H1 (cell line): ENCODE results near the gene YARS2. TPM values are rescaled to one million over a fixed set of nuclear protein-coding genes. Genes with fewer than 3 reads are reported as not detected.

Experiments
- CTCF ChIA-PET: fragments of 300-600 bp; sonication (Branson Sonifier 250); formaldehyde crosslinking; loops from one replicate; lab custom pipeline; 2021; ENCODE audit not compliant: partially characterized antibody; lab: Charles Lee
- POLR2A ChIA-PET: fragments of 300-600 bp; sonication (Branson Sonifier 250); formaldehyde crosslinking; loops from one replicate; lab custom pipeline; 2021; ENCODE audit warnings: inconsistent platforms; ENCODE audit not compliant: partially characterized antibody; lab: Charles Lee
- DNase-seq, 2 experiments: peaks; one replicate each; pipeline versions ENCODE4 v3.0.0 to v3.0.0-alpha.2; 2010 to 2022; ENCODE audit warnings: low spot score in 2 of 2, low read depth in 1 of 2, mixed read lengths in 1 of 2
- FAIRE-seq: peaks from 2 replicates; lab custom pipeline; 2011; peaks lifted over from hg19 to GRCh38; lab: Jason Lieb, UNC
- H2AFZ ChIP-seq: 2 replicates; pipeline ENCODE4 v1.8.1; 2012; ENCODE audit warnings: low read length, inconsistent platforms
- H2AK5ac ChIP-seq: 2 replicates; pipeline ENCODE4 v1.6.1; 2013; ENCODE audit warnings: low read depth, low read length
- H2BK120ac ChIP-seq: replicated peaks from 2 replicates; pipeline ENCODE3; 2013; ENCODE audit warnings: low read depth, low read length, inconsistent platforms
- H2BK12ac ChIP-seq: 2 replicates; pipeline ENCODE4 v1.6.1; 2013; ENCODE audit warnings: low read depth, low read length
- H2BK15ac ChIP-seq: 2 replicates; pipeline ENCODE4 v1.6.1; 2013; ENCODE audit warnings: low read length
- H2BK20ac ChIP-seq: 2 replicates; pipeline ENCODE4 v1.6.1; 2013; ENCODE audit warnings: low read length
- H2BK5ac ChIP-seq: 2 replicates; pipeline ENCODE4 v1.6.1; 2013; ENCODE audit warnings: low read depth, low read length
- H3K14ac ChIP-seq: 2 replicates; pipeline ENCODE4 v1.6.1; 2013; ENCODE audit warnings: inconsistent platforms; ENCODE audit not compliant: insufficient read length
- H3K18ac ChIP-seq: 2 replicates; pipeline ENCODE4 v1.6.1; 2013; ENCODE audit warnings: low read length; ENCODE audit errors: extremely low read depth
- H3K23ac ChIP-seq: 2 replicates; pipeline ENCODE4 v1.6.1; 2013; ENCODE audit warnings: inconsistent platforms; ENCODE audit not compliant: insufficient read length
- H3K23me2 ChIP-seq: 2 replicates; pipeline ENCODE4 v1.6.1; 2013; ENCODE audit warnings: low read depth, low read length
- H3K27ac ChIP-seq: 2 replicates; pipeline ENCODE4 v1.6.1; 2011; ENCODE audit warnings: low read depth, low read length, inconsistent platforms
- H3K27me3 ChIP-seq, 4 experiments: replicated peaks in 1 of 4; 1 replicate in 1 of 4; 2 replicates in 3 of 4; pipeline versions ENCODE4 v1.6.1 to v1.8.1; 2011 to 2013; ENCODE audit warnings: low read length in 3 of 4, mild to moderate bottlenecking in 3 of 4, inconsistent platforms in 2 of 4, mixed read lengths in 2 of 4, moderate library complexity in 1 of 4; ENCODE audit not compliant: control insufficient read depth in 3 of 4, insufficient read depth in 3 of 4; ENCODE audit errors: extremely low read depth in 1 of 4
- H3K36me3 ChIP-seq, 4 experiments: 2 replicates each; pipeline versions ENCODE4 v1.6.1 to v1.8.1; 2011 to 2013; ENCODE audit warnings: mild to moderate bottlenecking in 4 of 4, low read length in 3 of 4, moderate library complexity in 2 of 4, control low read depth in 1 of 4, inconsistent platforms in 1 of 4; ENCODE audit not compliant: insufficient read depth in 4 of 4, control insufficient read depth in 2 of 4
- H3K4ac ChIP-seq: replicated peaks from 2 replicates; pipeline ENCODE3; 2013; ENCODE audit warnings: low read length, low read depth, mixed read lengths, inconsistent platforms; ENCODE audit not compliant: insufficient read length
- H3K4me1 ChIP-seq, 4 experiments: replicated peaks in 1 of 4; 1 replicate in 1 of 4; 2 replicates in 3 of 4; pipeline versions ENCODE4 v1.6.1 to v1.8.1; 2011 to 2013; ENCODE audit warnings: low read length in 3 of 4, inconsistent platforms in 2 of 4, mixed read lengths in 1 of 4; ENCODE audit not compliant: insufficient read depth in 4 of 4, control insufficient read depth in 3 of 4
- H3K4me2 ChIP-seq, 2 experiments: 2 replicates each; pipeline versions ENCODE4 v1.6.1 to v1.8.1; 2011 to 2013; ENCODE audit warnings: low read depth in 2 of 2, low read length in 2 of 2, control low read depth in 1 of 2, inconsistent platforms in 1 of 2, mild to moderate bottlenecking in 1 of 2; ENCODE audit not compliant: insufficient read depth in 1 of 2
- H3K4me3 ChIP-seq, 4 experiments: fragments of 200-600, 300-600 bp in 1 of 4; sonication (generic), shearing (Covaris generic), sonication (Bioruptor Twin) in 1 of 4; 2 replicates each; pipeline versions ENCODE4 v1.5.1 to v1.8.1; 2011 to 2016; ENCODE audit warnings: low read length in 4 of 4, low read depth in 3 of 4, control low read depth in 2 of 4, inconsistent platforms in 2 of 4, mild to moderate bottlenecking in 2 of 4, mixed read lengths in 1 of 4, moderate library complexity in 1 of 4; ENCODE audit not compliant: insufficient read depth in 2 of 4; ENCODE audit errors: extremely low read depth in 1 of 4
- H3K56ac ChIP-seq: replicated peaks from 2 replicates; pipeline ENCODE3; 2013; ENCODE audit warnings: low read depth, mild to moderate bottlenecking, mixed read lengths, low read length, inconsistent platforms; ENCODE audit not compliant: insufficient read length
- H3K79me1 ChIP-seq: 2 replicates; pipeline ENCODE4 v1.6.1; 2013; ENCODE audit warnings: low read depth, low read length, control low read depth
- H3K79me2 ChIP-seq, 2 experiments: 2 replicates each; pipeline versions ENCODE4 v1.6.1 to v1.8.1; 2012 to 2013; ENCODE audit warnings: low read length in 2 of 2, mild to moderate bottlenecking in 2 of 2, inconsistent platforms in 1 of 2; ENCODE audit not compliant: insufficient read depth in 2 of 2, control insufficient read depth in 1 of 2
- H3K9ac ChIP-seq, 4 experiments: replicated peaks in 1 of 4; 1 replicate in 1 of 4; 2 replicates in 3 of 4; pipeline versions ENCODE4 v1.6.1 to v1.8.1; 2011 to 2013; ENCODE audit warnings: low read depth in 3 of 4, low read length in 3 of 4, control low read depth in 2 of 4, mild to moderate bottlenecking in 2 of 4, moderate library complexity in 2 of 4, inconsistent platforms in 1 of 4; ENCODE audit errors: extremely low read depth in 1 of 4
- H3K9me3 ChIP-seq, 2 experiments: 2 replicates each; pipeline versions ENCODE4 v1.6.1 to v1.8.1; 2012 to 2013; ENCODE audit warnings: mild to moderate bottlenecking in 2 of 2, moderate library complexity in 2 of 2, control low read depth in 1 of 2, inconsistent platforms in 1 of 2, low read depth in 1 of 2, low read length in 1 of 2, mixed read lengths in 1 of 2; ENCODE audit not compliant: insufficient read depth in 2 of 2
- H4K20me1 ChIP-seq, 2 experiments: replicated peaks in 1 of 2; 2 replicates each; pipeline versions ENCODE3 to v1.8.1; 2011 to 2013; ENCODE audit warnings: inconsistent platforms in 2 of 2, low read length in 2 of 2, mild to moderate bottlenecking in 1 of 2; ENCODE audit not compliant: insufficient read depth in 2 of 2, control insufficient read depth in 1 of 2
- H4K5ac ChIP-seq: 2 replicates; pipeline ENCODE4 v1.6.1; 2013; ENCODE audit warnings: low read length, low read depth, mixed read lengths, inconsistent platforms; ENCODE audit not compliant: insufficient read length
- H4K8ac ChIP-seq: 2 replicates; pipeline ENCODE4 v1.8.0; 2013; ENCODE audit warnings: mild to moderate bottlenecking, moderate library complexity, low read length, inconsistent platforms; ENCODE audit not compliant: insufficient read depth; ENCODE audit errors: extremely low read depth
- H4K91ac ChIP-seq: replicated peaks from 2 replicates; pipeline ENCODE3; 2013; ENCODE audit warnings: low read length, mixed read lengths, inconsistent platforms; ENCODE audit not compliant: insufficient read length
- ASH2L ChIP-seq: fragments of 200-600, 300-600 bp; sonication (generic); IDR thresholded peaks from one replicate; pipeline ENCODE4 v1.7.1; 2017; ENCODE audit warnings: low read length
- CHD2 ChIP-seq: IDR thresholded peaks from 2 replicates; pipeline ENCODE4 v1.6.1; 2012; ENCODE audit warnings: low read length, improper control_type of control experiment
- CTCF ChIP-seq, 3 experiments: IDR thresholded peaks; 1 replicate in 2 of 3; 2 replicates in 1 of 3; pipeline versions ENCODE4 v1.5.1 to v1.6.1; 2011; ENCODE audit warnings: low read length in 3 of 3, mild to moderate bottlenecking in 3 of 3, inconsistent platforms in 2 of 3, low read depth in 1 of 3, moderate library complexity in 1 of 3; ENCODE audit not compliant: insufficient read depth in 1 of 3; ENCODE audit errors: control extremely low read depth in 1 of 3
- GABPA ChIP-seq: IDR thresholded peaks from 2 replicates; pipeline ENCODE4 v1.6.1; 2011; ENCODE audit warnings: mild to moderate bottlenecking, low read length, moderate library complexity, borderline replicate concordance; ENCODE audit not compliant: insufficient read depth
- GTF2F1 ChIP-seq: IDR thresholded peaks from 2 replicates; pipeline ENCODE4 v1.6.1; 2012; ENCODE audit warnings: low read depth, low read length, improper control_type of control experiment, borderline replicate concordance
- KDM4A ChIP-seq: IDR thresholded peaks from one replicate; pipeline ENCODE4 v1.7.1; 2012; ENCODE audit warnings: low read depth, mild to moderate bottlenecking, moderate library complexity, low read length, inconsistent platforms; ENCODE audit not compliant: severe bottlenecking
- KDM5A ChIP-seq: fragments of 200-600 bp; IDR thresholded peaks from 2 replicates; pipeline ENCODE4 v1.7.1; 2012; ENCODE audit warnings: mild to moderate bottlenecking, low read length, inconsistent platforms, mixed read lengths
- PHF8 ChIP-seq: fragments of 200-600 bp; sonication (generic); conservative IDR thresholded peaks from 2 replicates; pipeline ENCODE4 v1.7.1; 2012; ENCODE audit warnings: low read depth, mild to moderate bottlenecking, inconsistent platforms, low read length, moderate library complexity
- SUZ12 ChIP-seq: fragments of 200-600 bp; sonication (generic); IDR thresholded peaks from 2 replicates; pipeline ENCODE4 v1.6.1; 2012; ENCODE audit warnings: mild to moderate bottlenecking, inconsistent platforms, low read length, moderate library complexity, mixed read lengths
- WGBS, 2 experiments: shearing (Covaris generic) in 1 of 2; methylation state at CpG; one replicate each; pipeline versions ENCODE4 v1.1.6 to v1.1.7; 2013 to 2015; ENCODE audit warnings: low lambda C conversion rate in 2 of 2, mixed read lengths in 2 of 2, inconsistent platforms in 1 of 2, low coverage in 1 of 2, missing lambda C conversion rate in 1 of 2; ENCODE audit not compliant: insufficient replicate concordance in 2 of 2, insufficient coverage in 1 of 2, insufficient read length in 1 of 2; ENCODE audit errors: extremely low coverage in 1 of 2, missing lambda C conversion rate in 1 of 2; 5-methylcytosine and 5-hydroxymethylcytosine counted together
- polyA plus RNA-seq, 7 experiments: library from polyadenylated mRNA; depleted of rRNA in 3 of 7; stranded (reverse) in 5 of 7; unstranded in 2 of 7; fragments of >200 nt in 5 of 7; fragments of 200-250 nt in 2 of 7; gene quantifications; 1 replicate in 5 of 7; 2 replicates in 1 of 7; 4 replicates in 1 of 7; pipeline versions ENCODE4 v1.2.1 to v1.2.3, GENCODE V29; 2011 to 2013; ENCODE audit warnings: missing spikeins in 2 of 7, mixed read lengths in 2 of 7
- total RNA-seq: library from RNA; stranded (reverse); fragmentation: NEBNext Ultra II Directional; extraction: Animal tissue kit (Norgen Biotek cat#: 25700); gene quantifications from 2 replicates; pipeline ENCODE4 v1.2.1, GENCODE V29; 2021

The YARS2 gene
- total and polyA plus RNA-seq, 2 of the 8 experiments (the other 6 are each of a cell fraction or from before 2014, with no cell fraction given), result 29.9 to 41.4 TPM

- H3K23me2 ChIP-seq, result no peaks in the 10 kb centered on the region
- no peaks in the 10 kb centered on the region for H3K79me2 ChIP-seq
- FAIRE-seq (no peak), DNase-seq (no peak)
- no peak overlapping the region for H4K8ac ChIP-seq
- H3K79me1 ChIP-seq, result no peaks in the 10 kb centered on the region
- no peak overlapping the region for H4K5ac ChIP-seq
- H3K14ac ChIP-seq, result no peak overlapping the region
- H2BK5ac ChIP-seq, result no peak overlapping the region
- H3K27me3 ChIP-seq, result no peaks in the 10 kb centered on the region
- H4K91ac ChIP-seq, result no peak overlapping the region
- ChIA-PET CTCF (interaction anchor here (0.7 to 5.2 kb wide), 4 partner anchors 9 to 147 kb away, joined by 3 to 30 read pairs (median 4); partner anchors contain the start of gene YARS2), POLR2A (interaction anchor here (0.6 to 1.1 kb wide), 3 partner anchors 15 to 1198 kb away, joined by 3 to 5 read pairs (median 4); no protein-coding TSS in a partner anchor)
- H2BK15ac ChIP-seq, result no peak overlapping the region
- H3K23ac ChIP-seq, result no peak overlapping the region
- no peak overlapping the region for H2AFZ ChIP-seq
- no peak overlapping the region for H2BK12ac ChIP-seq
- no peaks in the 10 kb centered on the region for H4K20me1 ChIP-seq
- H3K18ac ChIP-seq, result no peak overlapping the region
- no peak overlapping the region for H2BK120ac ChIP-seq
- no peak overlapping the region for H2BK20ac ChIP-seq
- no peaks in the 10 kb centered on the region for H3K36me3 ChIP-seq
- no peak overlapping the region for H3K4ac ChIP-seq
- no peak overlapping the region for H3K4me2 ChIP-seq
- H3K9ac ChIP-seq, result no peak overlapping the region
- no peak overlapping the region for H3K27ac ChIP-seq
- no peak overlapping the region for H3K4me3 ChIP-seq
- TF ChIP-seq KDM5A, result no peak
- TF ChIP-seq GABPA, result no peak
- TF ChIP-seq SUZ12, result no peak
- TF ChIP-seq GTF2F1, result no peak
- no peak for TF ChIP-seq KDM4A
- TF ChIP-seq CHD2, result no peak
- TF ChIP-seq PHF8, result no peak
- TF ChIP-seq CTCF (IDR thresholded peaks at IDR 0.05; ENCODE audit: control extremely low read depth in 1 of 3, insufficient read depth in 1 of 3, low read depth in 1 of 3, low read length in 3 of 3), result no peak
- TF ChIP-seq ASH2L, result no peak
- 91% methylated on average over 1 of the region's 1 CpG; no CpG with 5 or more reads in 1 of the 2 experiments for WGBS, 2 experiments
- no peaks in the 10 kb centered on the region for H3K4me1 ChIP-seq
- H3K9me3 ChIP-seq, result no peaks in the 10 kb centered on the region
- H3K56ac ChIP-seq, result no peak overlapping the region
- no peak overlapping the region for H2AK5ac ChIP-seq
Measured at GRCh38 chr12:32770141-32770540, 14.4 kb upstream of the YARS2 start.
